HG03520 (cell line): ENCODE measurements around the gene NOX5.

Experiments used
- ATAC-seq: cut with Tn5 transposase; IDR thresholded peaks from one replicate; pipeline ENCODE4 v1.9.1; 2021; ENCODE audit warnings: mild to moderate bottlenecking, moderate library complexity; ENCODE audit not compliant: unreplicated experiment

Gene NOX5

DNA sequence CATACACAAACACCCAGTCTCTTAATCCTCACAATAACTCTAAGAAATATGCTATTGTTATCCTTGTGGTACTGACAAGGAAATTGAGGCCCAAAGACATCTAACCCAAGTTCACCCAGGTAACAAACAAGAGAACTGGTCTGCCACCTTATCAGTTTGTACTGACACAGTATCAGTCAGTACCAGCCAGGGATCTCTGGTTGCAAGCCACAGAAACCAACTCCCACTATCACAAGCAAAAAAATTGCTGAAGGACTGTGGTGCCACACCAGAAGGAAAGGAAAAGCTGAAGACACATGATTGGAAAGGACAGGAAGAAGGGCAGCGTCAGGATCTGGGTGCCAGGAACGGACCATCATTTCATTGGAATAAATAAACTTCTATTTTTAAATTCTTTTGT lies 82.1 kb downstream of the NOX5 start:
- ATAC-seq, result no peak

DNA sequence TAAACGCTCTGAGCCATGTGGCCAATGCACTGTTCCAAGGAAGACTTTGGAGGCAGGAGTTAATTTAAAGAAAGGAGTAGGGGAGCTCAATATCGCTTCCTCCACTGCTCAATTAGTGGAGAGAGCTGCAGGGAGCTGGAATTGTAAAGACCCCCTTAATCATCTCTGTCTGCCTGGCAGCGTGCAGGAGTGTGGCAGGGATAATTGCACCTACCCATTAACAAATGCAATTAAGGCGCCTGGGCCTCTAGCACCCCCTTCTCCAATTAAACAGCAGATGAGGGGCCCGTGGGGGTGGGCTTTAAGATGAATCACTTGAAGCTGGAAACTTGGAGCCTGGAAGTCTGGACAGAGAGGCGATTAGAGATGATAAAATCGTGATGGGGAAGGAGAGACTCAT lies 84.3 kb downstream of the NOX5 start:
- no peak for ATAC-seq

DNA sequence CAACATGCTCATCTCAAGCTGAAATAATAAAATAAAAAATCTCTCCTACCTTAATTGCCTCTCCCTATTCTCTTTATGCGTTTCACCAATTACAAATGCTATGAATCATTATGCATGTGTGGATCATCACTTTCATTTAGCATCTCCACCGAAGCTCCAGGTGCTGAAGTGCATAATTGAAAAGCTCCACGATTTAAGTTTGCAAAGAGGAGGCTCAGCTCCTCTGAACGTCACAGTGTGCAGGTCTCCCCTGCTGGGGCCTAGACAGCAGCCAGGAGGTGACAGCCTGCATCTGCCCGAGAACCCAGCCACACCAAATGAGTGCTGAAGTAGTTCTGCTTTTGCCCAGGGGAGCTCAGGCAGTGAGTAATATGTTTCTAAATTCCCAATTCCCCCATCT lies 85.4 kb downstream of the NOX5 start:
- ATAC-seq, result no peak

DNA sequence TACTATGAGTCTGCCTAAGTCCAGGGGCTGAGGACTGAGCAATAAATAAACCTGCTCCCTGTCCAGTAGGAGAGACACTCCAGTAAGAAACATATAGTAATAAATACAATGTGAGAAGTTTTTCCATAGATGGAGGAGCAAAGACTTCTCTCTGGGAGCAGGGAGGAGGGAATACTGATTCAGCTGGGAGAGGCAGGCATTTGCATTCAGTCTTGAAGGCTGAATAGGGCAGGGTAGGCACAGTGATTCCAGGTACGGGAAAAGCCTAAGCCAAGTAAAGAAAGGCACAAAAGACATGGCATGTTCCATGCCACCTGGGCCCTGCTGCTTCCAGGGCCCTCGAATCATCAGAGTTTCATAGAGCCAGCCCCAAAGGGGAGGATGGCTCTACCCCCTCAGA lies 86.3 kb downstream of the NOX5 start:
- ATAC-seq, result no peak

DNA sequence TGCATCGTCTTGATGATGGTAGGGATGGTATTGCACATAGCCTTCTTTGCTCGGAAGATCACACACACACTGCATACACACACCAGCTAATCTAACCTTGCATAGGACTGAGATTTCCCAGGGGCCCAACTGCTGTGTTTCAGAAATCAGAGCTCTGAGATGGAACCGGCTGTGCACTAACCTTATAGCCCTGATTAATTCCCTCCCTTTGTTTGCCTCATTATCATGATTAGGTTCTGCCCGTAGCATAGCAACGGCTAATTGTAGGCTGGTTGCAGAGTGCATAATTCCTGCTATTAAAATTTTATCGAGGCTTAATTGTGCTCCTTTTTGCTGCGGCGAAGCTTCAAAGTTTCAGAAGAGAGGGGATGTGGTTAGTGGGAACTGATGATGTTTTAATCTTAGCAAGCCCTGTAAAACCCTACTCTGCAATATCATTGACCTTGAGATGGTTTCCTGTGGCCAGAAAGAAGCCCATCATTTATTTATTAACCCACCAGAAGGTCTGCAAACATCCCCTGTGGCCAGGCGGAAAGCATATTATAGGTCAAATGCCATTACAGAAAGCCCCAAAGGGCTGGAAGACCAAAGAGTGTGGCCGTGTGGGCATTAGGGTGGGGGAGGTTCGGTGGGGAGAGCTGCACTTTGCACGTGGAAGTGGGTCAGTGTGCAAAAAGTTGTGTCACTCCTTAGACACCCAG lies 89.7 kb downstream of the NOX5 start:
- no peak for ATAC-seq

DNA sequence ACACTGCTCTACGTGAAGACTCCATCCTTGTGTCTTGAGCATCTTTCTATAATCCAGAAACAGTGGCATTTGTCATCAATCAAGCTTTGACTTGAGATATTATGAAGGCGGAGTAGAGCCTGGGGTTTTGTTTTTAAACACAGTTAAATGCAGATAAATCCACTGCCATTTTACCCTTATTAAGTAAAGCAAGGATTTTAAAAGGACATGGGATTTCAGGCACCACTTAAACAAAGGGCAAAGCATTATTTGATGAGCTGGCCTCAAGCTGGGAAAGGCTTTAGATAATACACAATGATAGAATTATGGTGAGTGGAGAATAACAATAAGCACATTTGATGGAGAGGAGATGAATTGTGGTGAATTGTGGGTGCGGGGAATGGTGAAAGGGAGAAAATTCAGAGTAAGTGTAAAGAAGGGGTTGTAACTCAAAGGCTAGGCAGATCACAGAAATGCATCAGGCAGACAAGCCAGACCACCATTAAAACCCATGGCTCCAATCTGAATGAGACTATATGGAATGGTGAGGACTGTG lies 91.0 kb downstream of the NOX5 start:
- no peak for ATAC-seq

DNA sequence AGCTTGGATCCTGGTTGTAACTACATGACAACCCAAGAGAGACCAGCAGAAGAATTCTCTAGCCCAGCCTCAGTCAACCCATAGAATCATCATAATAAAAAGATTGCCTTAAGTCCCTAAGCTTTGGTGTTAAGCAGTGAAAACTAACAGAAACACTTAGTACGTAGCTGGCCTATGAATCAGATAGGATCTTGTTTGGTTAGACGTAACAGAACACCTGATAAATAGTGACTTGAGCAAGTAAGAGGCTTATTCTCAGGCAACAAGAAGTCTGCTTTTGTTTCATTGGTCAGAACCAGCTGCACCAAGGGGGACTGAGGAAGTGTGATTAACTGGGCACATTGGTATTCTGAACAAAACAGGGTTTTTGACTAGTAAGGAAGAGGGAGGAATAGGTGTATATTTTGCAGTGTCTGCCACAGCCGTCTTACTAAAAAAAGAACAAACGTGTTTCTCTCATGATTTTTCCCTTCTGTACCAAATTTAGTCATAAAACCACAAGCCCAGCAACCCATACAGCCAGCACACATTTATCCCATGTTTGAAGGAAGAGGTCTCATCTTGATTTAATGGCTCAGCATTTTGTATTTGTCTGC lies 92.6 kb downstream of the NOX5 start:
- no peak for ATAC-seq
